Fibroblast of lung (primary cell): ENCODE measurements around the gene IFI44L.

Source experiments
- EZH2 ChIP-seq: IDR thresholded peaks from 2 replicates; pipeline ENCODE4 v1.5.1; 2012; ENCODE audit warnings: low read length, control low read depth, mild to moderate bottlenecking; ENCODE audit errors: missing control alignments
- TF ChIP-seq, protein P1 (sequence below), 2 donors: IDR thresholded peaks in 1 of 2; conservative IDR thresholded peaks in 1 of 2; 1 replicate in 1 of 2; 2 replicates in 1 of 2; pipeline ENCODE4 v1.5.1; 2011 to 2012; ENCODE audit warnings: low read length in 2 of 2, control low read depth in 1 of 2, inconsistent platforms in 1 of 2, low read depth in 1 of 2, mild to moderate bottlenecking in 1 of 2

DNA sequence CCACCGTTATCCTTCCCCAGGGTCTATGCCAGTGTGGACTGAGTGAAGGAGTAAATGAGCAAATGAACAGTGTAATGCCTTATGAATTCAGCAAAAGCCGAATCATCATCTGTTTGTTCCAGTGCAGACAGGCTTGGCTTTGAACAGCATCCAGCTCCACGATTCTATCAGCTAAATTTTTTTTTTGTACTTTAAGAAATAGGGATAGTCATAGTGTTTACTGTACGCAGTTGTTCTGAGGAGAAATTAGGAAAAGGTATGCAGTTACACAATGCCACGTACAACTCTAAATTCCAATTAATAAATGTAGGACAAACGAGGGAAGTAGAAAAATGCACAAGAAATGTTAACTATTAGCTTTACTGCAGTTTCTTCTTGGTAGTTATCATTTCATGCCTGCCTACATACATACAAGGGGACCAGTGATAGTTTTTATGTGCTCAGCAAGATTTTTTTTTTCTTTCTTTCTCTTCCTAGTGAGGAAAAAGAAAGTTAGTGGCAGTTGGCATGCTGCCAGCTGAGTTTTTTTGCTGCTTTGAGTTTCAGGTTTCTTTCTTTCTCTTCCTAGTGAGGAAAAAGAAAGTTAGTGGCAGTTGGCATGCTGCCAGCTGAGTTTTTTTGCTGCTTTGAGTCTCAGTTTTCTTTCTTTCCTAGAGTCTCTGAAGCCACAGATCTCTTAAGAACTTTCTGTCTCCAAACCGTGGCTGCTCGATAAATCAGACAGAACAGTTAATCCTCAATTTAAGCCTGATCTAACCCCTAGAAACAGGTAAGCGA lies at the start of gene IFI44L:
- TF ChIP-seq, protein P1, sequence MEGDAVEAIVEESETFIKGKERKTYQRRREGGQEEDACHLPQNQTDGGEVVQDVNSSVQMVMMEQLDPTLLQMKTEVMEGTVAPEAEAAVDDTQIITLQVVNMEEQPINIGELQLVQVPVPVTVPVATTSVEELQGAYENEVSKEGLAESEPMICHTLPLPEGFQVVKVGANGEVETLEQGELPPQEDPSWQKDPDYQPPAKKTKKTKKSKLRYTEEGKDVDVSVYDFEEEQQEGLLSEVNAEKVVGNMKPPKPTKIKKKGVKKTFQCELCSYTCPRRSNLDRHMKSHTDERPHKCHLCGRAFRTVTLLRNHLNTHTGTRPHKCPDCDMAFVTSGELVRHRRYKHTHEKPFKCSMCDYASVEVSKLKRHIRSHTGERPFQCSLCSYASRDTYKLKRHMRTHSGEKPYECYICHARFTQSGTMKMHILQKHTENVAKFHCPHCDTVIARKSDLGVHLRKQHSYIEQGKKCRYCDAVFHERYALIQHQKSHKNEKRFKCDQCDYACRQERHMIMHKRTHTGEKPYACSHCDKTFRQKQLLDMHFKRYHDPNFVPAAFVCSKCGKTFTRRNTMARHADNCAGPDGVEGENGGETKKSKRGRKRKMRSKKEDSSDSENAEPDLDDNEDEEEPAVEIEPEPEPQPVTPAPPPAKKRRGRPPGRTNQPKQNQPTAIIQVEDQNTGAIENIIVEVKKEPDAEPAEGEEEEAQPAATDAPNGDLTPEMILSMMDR (conservative IDR thresholded peaks at IDR 0.05 in 1 of 2, IDR thresholded peaks at IDR 0.05 in 1 of 2; ENCODE audit: low read depth in 1 of 2, low read length in 2 of 2) = no peak
- no peak for TF ChIP-seq EZH2
